Panc1 (cell line): ENCODE measurements around the gene ING4. TPM values are rescaled to one million over a fixed set of nuclear protein-coding genes. Genes with fewer than 3 reads are reported as not detected.
A peak's percentile ranks its signal among the peaks of the same experiment; 100 is the strongest.

Source experiments
- ATAC-seq: fragments of 200-7000 bp; cut with Tn5 transposase; 2 replicates; pipeline ENCODE4 v1.9.1; 2020; ENCODE audit warnings: mild to moderate bottlenecking, moderate library complexity
- BruUV-seq: library from RNA; stranded (reverse); fragments of 400-500 nt; replicated peaks from 2 replicates; lab custom pipeline; 2021; lab: Mats Ljungman, UMichigan
- CTCF ChIA-PET: fragments of 300-600 bp; sonication (Branson Sonifier 250); formaldehyde crosslinking; loops from one replicate; lab custom pipeline; 2022; ENCODE audit warnings: antibody characterized with exemption; lab: Charles Lee
- POLR2A ChIA-PET: fragments of 300-600 bp; sonication (Branson Sonifier 250); formaldehyde crosslinking; loops from one replicate; lab custom pipeline; 2022; ENCODE audit warnings: antibody characterized with exemption; lab: Charles Lee
- DNase-seq: peaks from one replicate; pipeline ENCODE4 v3.0.0-alpha.2; 2010; ENCODE audit warnings: low read depth, low spot score
- H3K27ac ChIP-seq: 2 replicates; pipeline ENCODE4 v1.5.1; 2011; ENCODE audit warnings: mild to moderate bottlenecking, low read length, inconsistent platforms
- H3K27me3 ChIP-seq: fragments of 200-500 bp; sonication (Bioruptor generic); 2 replicates; pipeline ENCODE4 v1.6.0; 2014; ENCODE audit warnings: low read length, inconsistent platforms; ENCODE audit not compliant: control insufficient read depth, insufficient read depth
- H3K36me3 ChIP-seq: fragments of 200-500 bp; sonication (Bioruptor generic); 2 replicates; pipeline ENCODE4 v1.5.1; 2014; ENCODE audit warnings: inconsistent platforms, mild to moderate bottlenecking, low read length, moderate library complexity; ENCODE audit not compliant: control insufficient read depth, insufficient read depth
- H3K4me1 ChIP-seq: 2 replicates; pipeline ENCODE4 v1.5.1; 2011; ENCODE audit warnings: inconsistent platforms, mild to moderate bottlenecking, low read length, moderate library complexity; ENCODE audit not compliant: control insufficient read depth, insufficient read depth
- H3K4me3 ChIP-seq, 2 experiments: 2 replicates each; pipeline ENCODE4 v1.5.1; 2011 to 2012; ENCODE audit warnings: low read depth in 2 of 2, low read length in 2 of 2, mild to moderate bottlenecking in 2 of 2, inconsistent platforms in 1 of 2, moderate library complexity in 1 of 2
- H3K9me3 ChIP-seq: fragments of 200-500 bp; sonication (Bioruptor generic); 2 replicates; pipeline ENCODE4 v1.5.1; 2014; ENCODE audit warnings: low read depth, mild to moderate bottlenecking, inconsistent platforms, low read length, moderate library complexity; ENCODE audit not compliant: control insufficient read depth, insufficient read depth
- CTCF ChIP-seq: fragments of 450-650 bp; IDR thresholded peaks from 2 replicates; pipeline ENCODE4 v1.5.1; 2017; ENCODE audit warnings: mild to moderate bottlenecking
- POLR2AphosphoS5 ChIP-seq: IDR thresholded peaks from 2 replicates; pipeline ENCODE4 v1.6.1; 2012; ENCODE audit warnings: mild to moderate bottlenecking, low read depth, low read length, moderate library complexity
- REST ChIP-seq, 2 experiments: IDR thresholded peaks; 2 replicates each; pipeline ENCODE4 v1.6.1; 2011 to 2012; ENCODE audit warnings: low read depth in 2 of 2, control low read depth in 1 of 2, low read length in 1 of 2, mild to moderate bottlenecking in 1 of 2, moderate library complexity in 1 of 2; ENCODE audit not compliant: insufficient read depth in 1 of 2
- SIN3A ChIP-seq: IDR thresholded peaks from 2 replicates; pipeline ENCODE4 v1.6.1; 2012; ENCODE audit warnings: low read depth, mild to moderate bottlenecking, low read length, moderate library complexity, borderline replicate concordance; ENCODE audit not compliant: insufficient read depth
- TCF7L2 ChIP-seq: IDR thresholded peaks from 2 replicates; pipeline ENCODE4 v1.6.1; 2011; ENCODE audit warnings: mild to moderate bottlenecking, low read depth, low read length, inconsistent platforms
- in situ Hi-C: cut with HindIII; loops from 2 replicates; pipeline ENCODE4 v1.10.0; 2016; ENCODE audit warnings: low sequenced_read_pairs, low pct_unique_long_range_greater_than_20kb
- intact Hi-C: fragments of 100-400 bp; cut with micrococcal nuclease; formaldehyde crosslinking; loops from one replicate; pipeline ENCODE4 v1.10.0; 2022; ENCODE audit not compliant: unreplicated experiment
- total RNA-seq: library from RNA; stranded (reverse); gene quantifications from one replicate; pipeline ENCODE4 v1.2.1, GENCODE V29; 2021; ENCODE audit not compliant: unreplicated experiment

The ING4 gene
- total RNA-seq, 1 experiment from 2014 or later, result 11.4 TPM

DNA sequence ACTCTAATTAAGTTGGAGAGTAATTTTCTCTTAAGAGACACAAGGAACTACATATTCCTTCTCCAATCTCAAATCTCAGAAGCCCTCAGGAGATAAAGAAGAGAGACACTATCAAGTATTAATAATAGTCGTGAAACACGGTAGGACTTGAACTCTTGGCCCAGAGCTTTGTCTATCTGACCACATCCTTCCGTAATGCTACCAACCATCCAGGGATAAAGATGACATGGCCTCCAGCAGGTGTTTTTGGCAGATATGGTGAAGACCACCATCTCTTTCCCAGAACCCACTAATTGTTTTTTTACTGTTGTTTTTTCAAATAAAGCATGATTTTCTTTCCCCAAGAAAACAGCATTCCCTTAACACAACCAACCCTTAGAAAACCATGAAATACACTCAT lies 22.9 kb upstream of the ING4 start:
- H3K27me3 ChIP-seq, result no peaks in the 10 kb centered on the region
- CTCF ChIA-PET, result no interaction called here
- peaks cover 14% of the 10 kb centered on the region for H3K4me1 ChIP-seq
- intact Hi-C loops, result no loop called here
- no peaks in the 10 kb centered on the region for H3K9me3 ChIP-seq
- POLR2A ChIA-PET, result no interaction called here
- BruUV-seq, result no TSS peak
- no peak for ATAC-seq
- TF ChIP-seq SIN3A, result no peak
- TF ChIP-seq CTCF, result no peak
- TF ChIP-seq POLR2AphosphoS5, result no peak
- no peak for TF ChIP-seq REST (IDR thresholded peaks at IDR 0.05; ENCODE audit: insufficient read depth in 1 of 2, low read depth in 2 of 2, low read length in 1 of 2)
- TF ChIP-seq TCF7L2, result no peak
- no peak overlapping the region for H3K27ac ChIP-seq
- in situ Hi-C loops, result no loop called here
- DNase-seq, result no peak
- no peak overlapping the region for H3K4me3 ChIP-seq
- H3K36me3 ChIP-seq, result peaks cover 4% of the 10 kb centered on the region; the same call in 1 of the 2 replicates

- Histone ChIP-seq H3K27ac (no peak overlapping the region), H3K4me3 (no peak overlapping the region), H3K27me3 (no peaks in the 10 kb centered on the region), H3K36me3 (no peaks in the 10 kb centered on the region; the same call in 1 of the 2 replicates), H3K9me3 (no peaks in the 10 kb centered on the region), H3K4me1 (peaks cover 11% of the 10 kb centered on the region)
- intact Hi-C loops, result no loop called here
- TF ChIP-seq REST (IDR thresholded peaks at IDR 0.05; ENCODE audit: insufficient read depth in 1 of 2, low read depth in 2 of 2, low read length in 1 of 2), result no peak
- TF ChIP-seq SIN3A, result no peak
- peak; percentile 75 for TF ChIP-seq CTCF
- DNase-seq (no peak), ATAC-seq (no peak)
- in situ Hi-C loops, result no loop called here
- BruUV-seq, result no TSS peak
- ChIA-PET POLR2A (no interaction called here), CTCF (interaction anchor here (0.7 kb wide), 1 partner anchor 53 kb away, joined by 3 read pairs; no protein-coding TSS in a partner anchor)
Observed at GRCh38 chr12:6684609-6685008, 21.7 kb upstream of the ING4 start.
